ENCODE measurements around the gene GSTCD.
"Not testable (repeated sequence)": the region's sequence is repeated elsewhere in the genome, so short reads cannot be mapped to it uniquely, and the experiment has no call there.

The GSTCD gene

GRCh38 chr4:105797225-105797624, 88.6 kb downstream of the GSTCD start:
- in situ Hi-C loops (cut with MboI; ENCODE audit: low sequenced_read_pairs), result no loop called here

GRCh38 chr4:105805501-105806120, 97.0 kb downstream of the GSTCD start:
- in situ Hi-C loops (cut with MboI; ENCODE audit: low sequenced_read_pairs), result no loop called here

DNA sequence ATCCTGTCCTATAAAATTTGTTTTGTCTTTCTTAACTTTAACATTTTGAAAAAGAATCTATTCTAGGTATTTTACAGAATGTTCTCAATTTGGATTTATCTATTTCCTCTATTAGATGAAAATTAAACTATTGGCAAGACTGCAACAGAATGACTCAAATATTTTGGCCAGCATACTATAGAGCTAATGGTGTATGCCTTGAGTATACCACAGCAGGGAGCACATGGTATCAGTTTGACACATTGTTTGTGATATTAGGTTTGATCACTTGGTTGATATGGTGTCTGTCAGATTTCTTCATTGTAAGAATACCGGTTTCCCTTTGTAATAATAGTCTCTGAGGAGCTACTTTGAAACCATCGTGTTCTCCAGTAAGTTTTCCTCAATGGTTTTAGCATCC, 98.9 kb downstream of the GSTCD start:
- in situ Hi-C loops (cut with MboI; ENCODE audit: low sequenced_read_pairs), result no loop called here

GRCh38 chr4:105808030-105808749, 99.6 kb downstream of the GSTCD start:
- in situ Hi-C loops (cut with MboI; ENCODE audit: low sequenced_read_pairs), result no loop called here

GRCh38 chr4:105808750-105809041, 100.1 kb downstream of the GSTCD start:
- in situ Hi-C loops (cut with MboI; ENCODE audit: low sequenced_read_pairs), result no loop called here

DNA sequence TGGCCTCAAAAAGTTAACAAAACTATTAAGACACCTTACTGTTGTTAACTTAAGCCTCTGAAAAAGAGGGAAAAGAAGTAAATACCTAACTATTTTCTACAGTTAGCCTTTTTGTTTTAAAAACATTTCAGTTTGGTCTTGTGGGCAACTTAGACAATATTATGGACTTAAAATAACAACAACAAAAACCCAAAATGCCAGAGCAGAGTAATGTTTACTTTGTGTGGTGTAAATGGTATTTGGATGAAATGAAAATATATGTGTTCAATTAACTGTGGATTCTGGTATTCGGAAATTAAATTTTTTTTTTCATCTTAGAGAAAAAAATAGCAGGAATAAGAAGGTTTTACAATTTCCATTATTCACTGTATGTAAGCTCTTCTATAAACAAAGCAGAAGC, 107.1 kb downstream of the GSTCD start:
- in situ Hi-C loops (cut with MboI; ENCODE audit: low sequenced_read_pairs), result no loop called here

GRCh38 chr4:105822061-105822460, 113.5 kb downstream of the GSTCD start:
- in situ Hi-C loops (cut with MboI; ENCODE audit: low sequenced_read_pairs), result no loop called here

GRCh38 chr4:105828074-105828473, 119.5 kb downstream of the GSTCD start:
- in situ Hi-C loops (cut with MboI; ENCODE audit: low sequenced_read_pairs), result no loop called here

- in situ Hi-C loops (cut with MboI; ENCODE audit: low sequenced_read_pairs), result no loop called here
These were observed 122.6 kb downstream of the GSTCD start for GRCh38 chr4:105831189-105831588.

- in situ Hi-C loops (cut with MboI; ENCODE audit: low sequenced_read_pairs), result no loop called here
These were observed 126.6 kb downstream of the GSTCD start for GRCh38 chr4:105835177-105835576.

GRCh38 chr4:105836537-105836936, 128.0 kb downstream of the GSTCD start:
- in situ Hi-C loops (cut with MboI; ENCODE audit: low sequenced_read_pairs), result no loop called here

- in situ Hi-C loops (cut with MboI; ENCODE audit: low sequenced_read_pairs), result no loop called here
These were observed 128.5 kb downstream of the GSTCD start for GRCh38 chr4:105837037-105837436.

DNA sequence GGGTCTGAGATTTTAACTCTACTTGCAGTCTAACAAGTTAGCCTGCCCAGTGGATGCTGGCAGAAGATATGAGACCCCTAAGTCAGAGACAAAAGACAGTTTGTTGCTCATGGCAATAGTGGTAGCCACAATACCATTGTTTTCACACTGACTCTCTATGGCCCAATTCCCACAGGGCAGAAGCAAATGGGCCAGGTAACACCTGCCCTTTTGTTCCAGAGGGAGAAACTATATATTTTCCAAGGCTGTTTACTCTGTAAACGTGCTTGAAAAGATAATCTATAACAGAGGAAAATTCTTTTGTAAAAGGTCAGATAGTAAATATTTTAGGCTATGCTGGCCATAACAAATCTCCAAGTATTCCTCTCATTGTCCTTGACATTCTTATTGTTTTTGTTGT, 129.5 kb downstream of the GSTCD start:
- in situ Hi-C loops (cut with MboI; ENCODE audit: low sequenced_read_pairs), result no loop called here

- in situ Hi-C loops (cut with MboI; ENCODE audit: low sequenced_read_pairs), result no loop called here
These were observed 132.0 kb downstream of the GSTCD start for GRCh38 chr4:105840426-105841174.

GRCh38 chr4:105843941-105844340, 135.4 kb downstream of the GSTCD start:
- in situ Hi-C loops (cut with MboI; ENCODE audit: low sequenced_read_pairs), result no loop called here

GRCh38 chr4:105845559-105845958, 137.0 kb downstream of the GSTCD start:
- in situ Hi-C loops (cut with MboI; ENCODE audit: low sequenced_read_pairs), result no loop called here

DNA sequence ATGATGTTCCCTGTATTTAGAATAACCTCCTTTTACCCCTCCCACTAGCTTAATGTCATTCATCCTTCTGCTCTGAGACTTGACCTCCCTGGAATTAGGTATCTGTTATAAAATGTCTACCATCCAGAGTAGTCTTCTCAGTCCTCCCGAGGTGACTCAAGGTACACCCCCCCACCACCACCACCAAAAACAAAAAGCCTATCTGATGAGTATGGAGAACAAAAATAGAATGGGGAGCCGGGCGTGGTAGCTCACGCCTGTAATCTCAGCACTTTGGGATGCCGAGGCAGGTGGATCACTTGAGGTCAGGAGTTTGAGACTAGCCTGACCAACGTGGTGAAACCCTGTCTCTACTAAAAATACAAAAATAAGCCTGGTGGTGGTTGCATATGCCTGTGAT, 139.8 kb downstream of the GSTCD start:
- in situ Hi-C loops (cut with MboI; ENCODE audit: low sequenced_read_pairs), result not testable (repeated sequence)

DNA sequence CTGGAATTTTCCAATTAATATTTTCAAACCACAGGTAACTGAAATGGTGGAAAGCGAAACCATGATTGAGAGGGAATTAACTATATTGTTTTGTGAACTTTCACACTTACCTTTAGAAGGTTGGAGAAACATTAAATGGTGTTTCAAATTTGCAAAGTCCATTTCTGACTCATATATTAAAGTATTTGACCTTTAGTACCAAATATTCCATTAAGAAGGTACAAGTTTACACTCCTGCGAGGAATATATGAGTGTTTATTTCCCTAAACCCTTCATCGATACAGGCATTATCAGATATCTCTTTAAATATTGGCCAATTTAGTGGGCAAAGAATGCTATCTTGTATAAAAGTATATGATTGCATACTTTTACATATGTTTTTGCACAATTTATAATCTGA, 142.6 kb downstream of the GSTCD start:
- in situ Hi-C loops (cut with MboI; ENCODE audit: low sequenced_read_pairs), result no loop called here

GRCh38 chr4:105852230-105852629, 143.6 kb downstream of the GSTCD start:
- in situ Hi-C loops (cut with MboI; ENCODE audit: low sequenced_read_pairs), result not testable (repeated sequence)

DNA sequence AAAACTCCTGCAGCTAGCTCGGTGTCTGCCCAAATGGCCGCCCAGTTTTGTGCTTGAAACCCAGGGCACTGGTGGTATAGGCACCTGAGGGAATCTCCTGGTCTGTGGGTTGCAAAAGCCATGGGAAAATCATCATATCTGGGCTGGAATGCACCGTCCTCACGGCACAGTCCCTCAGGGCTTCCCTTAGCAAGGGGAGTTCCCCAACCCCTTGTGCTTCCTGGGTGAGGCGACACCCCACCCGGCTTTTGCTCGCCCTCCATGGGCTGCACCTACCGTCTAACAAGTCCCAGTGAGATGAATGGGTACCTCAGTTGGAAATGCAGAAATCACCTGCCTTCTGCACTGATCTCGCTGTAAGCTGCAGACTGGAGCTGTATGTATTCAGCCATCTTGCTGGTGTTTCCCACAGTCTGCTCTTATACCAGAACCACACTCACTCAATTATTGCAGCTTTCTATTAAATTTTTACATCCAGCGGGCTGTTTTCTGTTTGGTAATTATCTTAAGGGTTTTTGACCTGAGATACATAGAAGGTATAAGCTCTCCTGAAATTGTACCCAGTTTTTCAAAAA, 150.0 kb downstream of the GSTCD start:
- in situ Hi-C loops (cut with MboI; ENCODE audit: low sequenced_read_pairs), result no loop called here

GRCh38 chr4:105859233-105859632, 150.6 kb downstream of the GSTCD start:
- in situ Hi-C loops (cut with MboI; ENCODE audit: low sequenced_read_pairs), result no loop called here

- in situ Hi-C loops (cut with MboI; ENCODE audit: low sequenced_read_pairs), result no loop called here
These were observed 162.4 kb downstream of the GSTCD start for GRCh38 chr4:105870963-105871362.

All from HL-60/S4 treated with phorbol 12-myristate 13-acetate at 8.2 ng/mL for 4 days and 3 days (cell line).